GM12872 (cell line): ENCODE results near the gene SOX5.

Experiments used
- CTCF ChIP-seq: IDR thresholded peaks from 3 replicates; pipeline ENCODE4 v1.5.1; 2011; ENCODE audit warnings: low read depth, mild to moderate bottlenecking, low read length, moderate library complexity; ENCODE audit not compliant: insufficient read depth

SOX5 gene

DNA sequence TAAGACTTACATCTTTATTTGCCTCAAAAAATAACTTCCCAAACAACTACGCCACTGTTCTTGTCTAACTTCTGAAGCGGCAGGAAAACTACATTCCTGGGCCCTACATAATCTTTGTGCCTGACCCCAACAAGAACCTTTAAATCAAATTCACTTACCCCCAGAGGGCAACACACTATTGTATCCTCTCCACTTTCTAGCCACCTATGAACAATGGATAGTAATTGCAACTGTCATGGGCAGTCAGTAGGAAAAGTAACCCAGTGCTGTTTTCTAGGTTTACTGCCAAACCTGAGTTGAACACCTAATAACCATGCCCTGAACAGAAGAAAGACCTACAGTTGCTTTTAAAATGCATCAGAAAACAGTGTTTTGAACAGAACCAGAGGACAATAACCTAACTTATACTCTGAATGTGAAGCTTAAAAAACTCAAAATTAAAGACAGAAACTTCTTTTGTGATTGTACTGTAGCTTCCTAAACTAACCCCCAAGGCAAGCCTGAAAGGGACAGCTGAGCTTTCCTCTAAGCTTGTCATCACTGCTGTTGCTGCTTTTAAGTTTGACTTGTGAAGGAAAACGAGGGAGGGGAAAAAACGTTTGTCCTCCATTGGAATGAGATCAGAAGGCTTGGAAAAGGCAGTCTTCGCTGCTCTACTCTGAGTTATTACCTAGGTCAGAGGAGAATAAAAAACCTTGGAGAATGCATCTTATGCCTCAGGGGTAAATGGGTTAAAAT lies 195.7 kb downstream of the SOX5 start:
- no peak for TF ChIP-seq CTCF

DNA sequence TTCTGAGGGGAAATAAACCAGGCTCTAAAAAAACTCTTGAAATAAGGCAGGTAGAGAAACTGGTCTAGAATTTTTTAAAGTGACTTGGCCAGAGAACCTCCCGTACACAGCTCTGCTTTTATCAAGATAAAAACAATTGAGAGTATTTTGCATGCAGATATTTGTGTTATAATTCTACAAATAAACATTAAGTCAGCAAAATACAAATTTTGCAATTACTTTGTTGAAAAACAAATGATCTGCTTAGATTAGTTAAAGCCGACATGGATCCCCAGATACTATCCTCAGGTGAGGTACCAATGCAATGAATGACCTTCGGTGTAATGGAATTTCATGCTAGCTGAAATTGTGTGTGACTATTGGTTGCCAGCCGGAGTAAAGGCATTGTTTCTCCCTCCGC lies 197.2 kb downstream of the SOX5 start:
- no peak for TF ChIP-seq CTCF

- no peak for TF ChIP-seq CTCF
These were observed 197.8 kb downstream of the SOX5 start for GRCh38 chr12:23751641-23752040.

DNA sequence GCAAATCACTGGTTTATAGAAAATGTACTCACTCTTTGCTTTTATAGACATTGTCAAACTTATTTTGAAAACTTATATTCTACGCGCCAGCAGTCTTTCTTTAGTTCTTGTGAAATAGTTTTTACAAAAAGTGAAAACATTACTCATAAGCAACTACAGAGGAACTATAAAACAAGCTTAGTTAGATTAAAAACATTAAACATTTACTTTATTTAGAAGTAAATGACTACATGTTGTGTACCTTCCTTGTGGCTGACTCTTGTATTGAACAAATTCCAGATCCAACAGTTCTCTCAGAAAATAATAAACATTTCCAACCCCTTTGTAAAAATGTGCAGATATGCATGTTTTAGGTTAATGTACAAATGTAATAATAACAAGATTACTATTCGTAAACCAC lies 198.5 kb downstream of the SOX5 start:
- no peak for TF ChIP-seq CTCF

- no peak for TF ChIP-seq CTCF
These were observed 204.8 kb downstream of the SOX5 start for GRCh38 chr12:23744696-23745095.

DNA sequence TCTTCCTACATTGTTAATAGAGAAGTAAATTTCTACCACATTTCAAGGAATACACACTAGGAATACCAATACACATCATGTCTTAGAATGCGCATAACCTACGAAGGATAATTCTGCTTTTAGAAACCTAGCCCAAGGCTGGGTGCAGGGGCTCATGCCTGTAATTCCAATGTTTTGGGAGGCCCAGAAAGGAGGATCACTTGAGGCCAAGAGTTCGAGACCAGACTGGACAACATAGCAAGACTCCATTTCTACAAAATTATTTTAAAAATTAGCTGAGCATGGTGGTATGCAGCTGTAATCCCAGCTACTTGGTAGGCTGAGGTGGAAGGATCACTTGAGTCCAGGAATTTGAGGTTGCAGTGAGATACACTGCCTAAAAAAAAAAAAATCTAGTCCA lies 206.9 kb downstream of the SOX5 start:
- TF ChIP-seq CTCF: no peak

DNA sequence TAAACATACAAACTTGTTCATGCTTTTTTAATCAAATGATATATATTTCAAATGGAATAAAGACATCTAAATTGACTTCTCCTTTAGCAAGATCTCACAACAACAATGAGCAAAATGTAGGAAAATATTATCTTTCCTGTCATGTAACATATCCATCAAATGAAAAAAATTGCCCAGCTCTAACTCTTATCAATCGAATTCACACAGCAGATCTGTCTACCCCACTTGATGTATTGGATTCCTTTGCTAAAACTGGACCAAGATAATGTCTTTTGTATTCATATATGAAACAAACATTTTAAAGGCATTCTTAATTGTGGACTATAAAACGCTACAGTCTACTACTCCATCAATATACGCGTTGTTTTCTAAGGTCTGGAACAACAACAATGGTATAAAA lies 218.0 kb downstream of the SOX5 start:
- TF ChIP-seq CTCF: no peak
